GM12878 (cell line): Measurements from ENCODE around the gene SNX15. TPM values are rescaled to one million over a fixed set of nuclear protein-coding genes. Genes with fewer than 3 reads are reported as not detected.

Source experiments
- CUX1 ChIP-seq: IDR thresholded peaks from 2 replicates; pipeline ENCODE4 v1.6.1; 2012; ENCODE audit warnings: improper control_type of control experiment, low read depth, low read length; ENCODE audit not compliant: insufficient replicate concordance
- ETV6 ChIP-seq, 2 experiments: fragments of 450-650 bp in 1 of 2; IDR thresholded peaks in 1 of 2; conservative IDR thresholded peaks in 1 of 2; 2 replicates each; pipeline ENCODE4 v1.6.1; 2014; ENCODE audit warnings: antibody characterized with exemption in 1 of 2, borderline replicate concordance in 1 of 2, low read depth in 1 of 2, mild to moderate bottlenecking in 1 of 2, moderate library complexity in 1 of 2
- NBN ChIP-seq: fragments of 450-650 bp; IDR thresholded peaks from 2 replicates; pipeline ENCODE4 v1.6.1; 2016
- PAX8 ChIP-seq: fragments of 450-650 bp; IDR thresholded peaks from 2 replicates; pipeline ENCODE4 v1.6.1; 2017; ENCODE audit warnings: mild to moderate bottlenecking, moderate library complexity
- RCOR1 ChIP-seq: conservative IDR thresholded peaks from 2 replicates; pipeline ENCODE4 v1.6.1; 2012; ENCODE audit warnings: low read depth, low read length, improper control_type of control experiment
- WRNIP1 ChIP-seq: IDR thresholded peaks from 2 replicates; pipeline ENCODE4 v1.6.1; 2011; ENCODE audit warnings: low read depth, low read length, improper control_type of control experiment, borderline replicate concordance
- polyA plus RNA-seq, 11 experiments: library from polyadenylated mRNA; depleted of rRNA in 4 of 11; unstranded in 6 of 11; stranded (reverse) in 5 of 11; fragments of >200 nt; fragmentation: Nextera tagmentation in 4 of 11; fragmentation: Illumina TruSeq in 1 of 11; extraction: Ambion mirVana in 4 of 11; extraction: Trizol in 1 of 11; gene quantifications; 1 replicate in 1 of 11; 2 replicates in 10 of 11; pipeline versions ENCODE4 v1.2.1 to v1.2.3, GENCODE V29; 2011 to 2016; ENCODE audit warnings: inconsistent platforms in 2 of 11, missing spikeins in 2 of 11, low read depth in 1 of 11
- total RNA-seq, 4 experiments: library from RNA; depleted of rRNA in 3 of 4; stranded (reverse); fragments of >200 nt in 3 of 4; fragmentation: Illumina TruSeq in 1 of 4; extraction: Trizol in 1 of 4; gene quantifications; 2 replicates each; pipeline versions ENCODE4 v1.2.1 to v1.2.3, GENCODE V29; 2013 to 2021
- TF ChIP-seq, protein P1 (sequence below): fragments of 450-650 bp; IDR thresholded peaks from 2 replicates; pipeline ENCODE4 v1.6.1; 2018; ENCODE audit warnings: mild to moderate bottlenecking, low read depth, moderate library complexity; ENCODE audit not compliant: partially characterized antibody

The SNX15 gene
- total and polyA plus RNA-seq, 10 of the 15 experiments (the other 5 are each of a cell fraction or from before 2014, with no cell fraction given) = 2.4 to 24.0 (median 16.1) TPM

GRCh38 chr11:65021003-65021402 lies 6.2 kb upstream of the SNX15 start (continued):
- TF ChIP-seq CUX1 (no peak), PAX8 (no peak), RCOR1 (no peak), ETV6 (conservative IDR thresholded peaks at IDR 0.05 in 1 of 2, IDR thresholded peaks at IDR 0.05 in 1 of 2; ENCODE audit: borderline replicate concordance in 1 of 2, low read depth in 1 of 2) (no peak), WRNIP1 (no peak), NBN (no peak)
- TF ChIP-seq, protein P1, sequence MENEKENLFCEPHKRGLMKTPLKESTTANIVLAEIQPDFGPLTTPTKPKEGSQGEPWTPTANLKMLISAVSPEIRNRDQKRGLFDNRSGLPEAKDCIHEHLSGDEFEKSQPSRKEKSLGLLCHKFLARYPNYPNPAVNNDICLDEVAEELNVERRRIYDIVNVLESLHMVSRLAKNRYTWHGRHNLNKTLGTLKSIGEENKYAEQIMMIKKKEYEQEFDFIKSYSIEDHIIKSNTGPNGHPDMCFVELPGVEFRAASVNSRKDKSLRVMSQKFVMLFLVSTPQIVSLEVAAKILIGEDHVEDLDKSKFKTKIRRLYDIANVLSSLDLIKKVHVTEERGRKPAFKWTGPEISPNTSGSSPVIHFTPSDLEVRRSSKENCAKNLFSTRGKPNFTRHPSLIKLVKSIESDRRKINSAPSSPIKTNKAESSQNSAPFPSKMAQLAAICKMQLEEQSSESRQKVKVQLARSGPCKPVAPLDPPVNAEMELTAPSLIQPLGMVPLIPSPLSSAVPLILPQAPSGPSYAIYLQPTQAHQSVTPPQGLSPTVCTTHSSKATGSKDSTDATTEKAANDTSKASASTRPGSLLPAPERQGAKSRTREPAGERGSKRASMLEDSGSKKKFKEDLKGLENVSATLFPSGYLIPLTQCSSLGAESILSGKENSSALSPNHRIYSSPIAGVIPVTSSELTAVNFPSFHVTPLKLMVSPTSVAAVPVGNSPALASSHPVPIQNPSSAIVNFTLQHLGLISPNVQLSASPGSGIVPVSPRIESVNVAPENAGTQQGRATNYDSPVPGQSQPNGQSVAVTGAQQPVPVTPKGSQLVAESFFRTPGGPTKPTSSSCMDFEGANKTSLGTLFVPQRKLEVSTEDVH = no peak
